PC-9 (cell line): ENCODE data around the gene ZFP36L1. TPM values are rescaled to one million over a fixed set of nuclear protein-coding genes. Genes with fewer than 3 reads are reported as not detected.

Source experiments
- BruUV-seq: library from RNA; stranded (reverse); fragments of 400-500 nt; replicated peaks from 2 replicates; lab custom pipeline; 2021; lab: Mats Ljungman, UMichigan
- CTCF ChIA-PET: fragments of 300-600 bp; sonication (Branson Sonifier 250); formaldehyde crosslinking; loops from one replicate; lab custom pipeline; 2022; ENCODE audit warnings: antibody characterized with exemption; lab: Charles Lee
- POLR2A ChIA-PET: fragments of 300-600 bp; sonication (Branson Sonifier 250); formaldehyde crosslinking; loops from one replicate; lab custom pipeline; 2022; ENCODE audit warnings: antibody characterized with exemption; ENCODE audit not compliant: unreplicated experiment; lab: Charles Lee
- DNase-seq, 2 experiments: peaks; one replicate each; pipeline versions ENCODE4 v3.0.0 to v3.0.0-alpha.2; 2015 to 2022; ENCODE audit warnings: mixed read lengths in 1 of 2
- H2AFZ ChIP-seq: fragments of 200-600 bp; sonication (generic); 2 replicates; pipeline ENCODE4 v1.8.1; 2017; ENCODE audit warnings: antibody characterized with exemption
- H3F3A ChIP-seq: fragments of 200-600 bp; sonication (generic); 2 replicates; pipeline ENCODE4 v1.8.1; 2017; ENCODE audit warnings: antibody characterized with exemption, mild to moderate bottlenecking, low read depth; ENCODE audit not compliant: insufficient read depth
- H3K27ac ChIP-seq: fragments of 200-600 bp; sonication (generic); 2 replicates; pipeline ENCODE4 v1.6.1; 2016; ENCODE audit warnings: mixed run types
- H3K27me3 ChIP-seq: fragments of 200-600 bp; sonication (generic); 2 replicates; pipeline ENCODE4 v1.6.1; 2016; ENCODE audit warnings: low read depth, mixed run types; ENCODE audit not compliant: insufficient read depth
- H3K36me3 ChIP-seq: fragments of 200-600 bp; sonication (generic); 2 replicates; pipeline ENCODE4 v1.6.1; 2016; ENCODE audit warnings: low read depth, mixed run types
- H3K4me1 ChIP-seq: fragments of 200-600 bp; sonication (generic); replicated peaks from 2 replicates; pipeline ENCODE4 v1.6.1; 2016; ENCODE audit warnings: mixed run types; ENCODE audit not compliant: insufficient read depth
- H3K4me2 ChIP-seq: fragments of 200-600 bp; sonication (generic); 2 replicates; pipeline ENCODE4 v1.6.1; 2017; ENCODE audit warnings: mixed run types
- H3K4me3 ChIP-seq: fragments of 200-600 bp; sonication (generic); 2 replicates; pipeline ENCODE4 v1.6.1; 2016; ENCODE audit warnings: mixed run types
- H3K79me2 ChIP-seq: fragments of 200-600 bp; sonication (generic); 2 replicates; pipeline ENCODE4 v1.6.1; 2017; ENCODE audit warnings: low read depth, mixed run types
- H3K9me2 ChIP-seq: fragments of 200-600 bp; sonication (generic); 2 replicates; pipeline ENCODE4 v1.8.1; 2017; ENCODE audit warnings: mild to moderate bottlenecking; ENCODE audit not compliant: insufficient read depth
- H3K9me3 ChIP-seq: fragments of 200-600 bp; sonication (generic); 2 replicates; pipeline ENCODE4 v1.8.1; 2016; ENCODE audit warnings: low read depth; ENCODE audit not compliant: insufficient read depth
- H4K20me1 ChIP-seq: fragments of 200-600 bp; sonication (generic); 2 replicates; pipeline ENCODE4 v1.8.1; 2017; ENCODE audit not compliant: insufficient read depth
- EZH2 ChIP-seq: fragments of 200-600 bp; sonication (generic); IDR thresholded peaks from 2 replicates; pipeline ENCODE4 v1.8.0; 2017; ENCODE audit warnings: antibody characterized with exemption, low read depth
- intact Hi-C: fragments of 100-400 bp; cut with micrococcal nuclease; formaldehyde crosslinking; loops from one replicate; pipeline ENCODE4 v1.10.0; 2022; ENCODE audit not compliant: unreplicated experiment
- total RNA-seq: library from RNA; stranded (reverse); gene quantifications from 2 replicates; pipeline ENCODE4 v1.2.3, GENCODE V29; 2021
- TF ChIP-seq, protein P1 (sequence below): fragments of 200-600 bp; sonication (generic); conservative IDR thresholded peaks from 2 replicates; pipeline ENCODE4 v1.6.1; 2017; ENCODE audit warnings: mixed run types, antibody characterized with exemption, mild to moderate bottlenecking, moderate library complexity

The ZFP36L1 gene
- total RNA-seq, 1 experiment from 2014 or later = 179 TPM

DNA sequence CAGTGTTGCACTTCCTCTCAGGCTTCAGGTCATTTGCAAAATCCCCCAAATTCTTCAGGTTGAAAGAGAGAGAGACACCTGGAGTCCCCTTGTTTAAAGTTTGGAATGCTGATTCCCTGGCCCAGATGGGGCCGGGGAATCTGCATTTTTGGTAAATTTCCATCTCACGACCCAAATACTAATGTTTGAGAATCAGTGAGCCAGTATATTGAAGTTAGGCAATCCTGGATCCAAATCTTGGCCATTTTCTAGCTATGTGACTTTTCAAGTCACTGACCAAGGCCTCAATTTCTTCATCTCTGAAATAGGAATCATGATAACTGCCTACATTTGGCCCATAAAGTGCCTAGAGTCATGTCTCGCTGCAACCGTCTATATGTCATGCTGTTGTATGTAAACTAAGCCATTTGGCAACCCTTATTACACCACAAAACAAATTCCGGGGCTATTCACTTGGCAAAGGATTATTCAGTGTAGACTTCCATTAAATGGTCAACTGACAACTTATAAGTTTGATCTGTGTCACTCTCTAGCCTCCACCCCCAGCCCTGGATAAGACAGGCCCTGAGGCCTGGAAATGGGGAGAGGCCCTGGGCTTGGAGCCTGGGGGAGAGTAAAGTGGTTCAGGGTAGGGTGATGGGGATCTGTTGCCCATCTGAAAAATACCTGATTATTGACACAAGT, 3.7 kb upstream of the ZFP36L1 start:
- POLR2A ChIA-PET = interaction anchor here (0.5 to 1.3 kb wide), 6 partner anchors 108 to 1606 kb away, joined by 3 to 5 read pairs (median 4); no protein-coding TSS in a partner anchor
- Histone ChIP-seq H3F3A (peaks cover 60% of the 10 kb centered on the region), H4K20me1 (peaks cover 12% of the 10 kb centered on the region), H3K4me2 (peak overlapping the region; percentile 100), H3K9me2 (no peaks in the 10 kb centered on the region), H3K4me3 (peak overlapping the region; percentile 95), H3K4me1 (peaks cover 28% of the 10 kb centered on the region), H3K27me3 (no peaks in the 10 kb centered on the region), H3K9me3 (peaks cover 5% of the 10 kb centered on the region; the same call in 1 of the 2 replicates), H2AFZ (peak overlapping the region; percentile 77; the same call in 1 of the 2 replicates), H3K27ac (peak overlapping the region; percentile 98), H3K36me3 (peaks cover 5% of the 10 kb centered on the region), H3K79me2 (peaks cover 47% of the 10 kb centered on the region)
- no TSS peak for BruUV-seq
- intact Hi-C loops = no loop called here
- CTCF ChIA-PET = interaction anchor here (0.5 to 0.6 kb wide), 2 partner anchors 113 to 858 kb away, joined by 4 to 17 read pairs; no protein-coding TSS in a partner anchor
- no peak for TF ChIP-seq EZH2
- TF ChIP-seq, protein P1, sequence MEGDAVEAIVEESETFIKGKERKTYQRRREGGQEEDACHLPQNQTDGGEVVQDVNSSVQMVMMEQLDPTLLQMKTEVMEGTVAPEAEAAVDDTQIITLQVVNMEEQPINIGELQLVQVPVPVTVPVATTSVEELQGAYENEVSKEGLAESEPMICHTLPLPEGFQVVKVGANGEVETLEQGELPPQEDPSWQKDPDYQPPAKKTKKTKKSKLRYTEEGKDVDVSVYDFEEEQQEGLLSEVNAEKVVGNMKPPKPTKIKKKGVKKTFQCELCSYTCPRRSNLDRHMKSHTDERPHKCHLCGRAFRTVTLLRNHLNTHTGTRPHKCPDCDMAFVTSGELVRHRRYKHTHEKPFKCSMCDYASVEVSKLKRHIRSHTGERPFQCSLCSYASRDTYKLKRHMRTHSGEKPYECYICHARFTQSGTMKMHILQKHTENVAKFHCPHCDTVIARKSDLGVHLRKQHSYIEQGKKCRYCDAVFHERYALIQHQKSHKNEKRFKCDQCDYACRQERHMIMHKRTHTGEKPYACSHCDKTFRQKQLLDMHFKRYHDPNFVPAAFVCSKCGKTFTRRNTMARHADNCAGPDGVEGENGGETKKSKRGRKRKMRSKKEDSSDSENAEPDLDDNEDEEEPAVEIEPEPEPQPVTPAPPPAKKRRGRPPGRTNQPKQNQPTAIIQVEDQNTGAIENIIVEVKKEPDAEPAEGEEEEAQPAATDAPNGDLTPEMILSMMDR = no peak
- DNase-seq = no peak

DNA sequence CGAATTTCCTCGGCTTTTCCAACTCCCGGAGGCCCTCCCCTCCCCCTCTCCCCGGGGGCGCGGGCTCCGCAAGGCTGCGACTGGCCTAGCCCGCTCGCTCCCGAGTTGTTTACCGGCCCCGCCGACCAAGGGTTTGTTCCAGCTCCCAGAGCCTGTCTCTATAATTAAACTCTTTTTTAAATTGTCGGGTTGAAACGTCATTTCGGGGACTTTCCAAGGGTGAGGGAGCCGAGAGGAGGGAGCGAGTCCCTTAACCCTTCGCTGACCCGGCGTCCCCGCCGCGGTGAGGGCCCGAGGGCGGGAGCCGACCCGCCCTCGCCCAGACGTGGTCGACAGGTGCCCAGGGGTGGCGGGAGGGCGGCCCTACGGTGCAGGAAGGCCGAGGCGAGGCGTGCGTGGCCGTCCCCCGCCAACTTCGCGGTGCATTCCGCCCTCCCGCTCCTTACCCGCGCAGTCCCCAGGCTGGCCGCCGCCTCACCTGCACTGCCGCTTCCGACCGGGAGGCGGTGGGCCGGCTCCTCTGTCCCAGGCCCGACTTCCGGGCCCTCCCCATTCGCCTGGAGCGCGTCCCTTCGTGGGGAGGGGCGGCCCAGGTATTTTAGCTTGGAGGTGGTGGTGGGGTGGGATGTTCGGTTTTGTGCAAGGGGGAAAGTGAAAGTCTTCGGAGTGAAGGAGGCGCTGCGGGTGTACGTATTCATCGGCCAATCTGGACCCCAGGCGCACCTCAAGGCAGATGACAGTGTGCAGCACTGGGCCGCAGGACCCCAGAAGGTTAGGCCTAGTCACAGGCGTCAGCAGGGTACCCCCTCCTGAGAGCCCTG, 2.9 kb upstream of the ZFP36L1 start:
- H3K9me3 ChIP-seq = 0 out of 2 replicates have a peak, but pooled peaks cover 4% of the 10 kb centered on the region
- H2AFZ ChIP-seq = peak overlapping the region; percentile 77
- H3K27me3 ChIP-seq = no peaks in the 10 kb centered on the region
- H3K4me2 ChIP-seq = peak overlapping the region; percentile 100
- H3K79me2 ChIP-seq = peaks cover 54% of the 10 kb centered on the region
- H3K4me1 ChIP-seq = peaks cover 24% of the 10 kb centered on the region
- TF ChIP-seq, protein P1 = peak; percentile 82
- TF ChIP-seq EZH2 = no peak
- ChIA-PET CTCF (interaction anchor here (0.5 to 0.9 kb wide), 5 partner anchors 8 to 1152 kb away, joined by 3 to 17 read pairs (median 4); no protein-coding TSS in a partner anchor), POLR2A (interaction anchor here (0.6 to 1.3 kb wide), 11 partner anchors 23 to 1605 kb away, joined by 3 to 11 read pairs (median 4); partner anchors contain the start of gene ZFYVE26)
- H3K27ac ChIP-seq = peak overlapping the region; percentile 98
- H3K9me2 ChIP-seq = no peaks in the 10 kb centered on the region
- no TSS peak for BruUV-seq
- H3K36me3 ChIP-seq = peaks cover 13% of the 10 kb centered on the region
- H3F3A ChIP-seq = peaks cover 60% of the 10 kb centered on the region
- intact Hi-C loops = no loop called here
- H3K4me3 ChIP-seq = peak overlapping the region; percentile 95
- peaks cover 20% of the 10 kb centered on the region for H4K20me1 ChIP-seq
- peak; percentile 72 to 90 for DNase-seq
